C4-2B (cell line): Measurements from ENCODE around the gene ARL6IP6.

Experiments
- CTCF ChIP-seq: fragments of 450-650 bp; conservative IDR thresholded peaks from 2 replicates; pipeline ENCODE4 v1.5.1; 2017; ENCODE audit warnings: mild to moderate bottlenecking
- ZFX ChIP-seq: fragments of 450-650 bp; IDR thresholded peaks from 2 replicates; pipeline ENCODE4 v1.6.1; 2017

GRCh38 chr2:152696476-152696875, 21.9 kb upstream of the ARL6IP6 start:
- TF ChIP-seq CTCF (no peak), ZFX (no peak)
